IMR-90 (cell line): Measurements from ENCODE around the gene DOCK7. TPM values are rescaled to one million over a fixed set of nuclear protein-coding genes. Genes with fewer than 3 reads are reported as not detected.

Source experiments
- ATAC-seq: fragments of 200-7000 bp; cut with Tn5 transposase; 2 replicates; pipeline ENCODE4 v1.9.1; 2020; ENCODE audit warnings: low read depth, mild to moderate bottlenecking, moderate library complexity
- BruUV-seq: library from RNA; stranded (reverse); fragments of 400-500 nt; replicated peaks from 2 replicates; lab custom pipeline; 2021; lab: Mats Ljungman, UMichigan
- CTCF ChIA-PET: fragments of 300-600 bp; formaldehyde crosslinking; extraction: SDS; loops from one replicate; lab custom pipeline; 2021; ENCODE audit warnings: antibody characterized with exemption; lab: Yijun Ruan, JAX
- POLR2A ChIA-PET: fragments of 300-600 bp; sonication (Branson Sonifier 250); formaldehyde crosslinking; loops from one replicate; lab custom pipeline; 2022; ENCODE audit warnings: antibody characterized with exemption; ENCODE audit not compliant: unreplicated experiment; lab: Charles Lee
- DNase-seq: peaks from one replicate; pipeline ENCODE4 v3.0.0; 2013
- H2AFZ ChIP-seq: replicated peaks from 2 replicates; pipeline ENCODE3; 2013; ENCODE audit warnings: low read length, mild to moderate bottlenecking; ENCODE audit not compliant: poor library complexity
- H2AK5ac ChIP-seq: 2 replicates; pipeline ENCODE4 v1.6.1; 2013; ENCODE audit warnings: low read depth, low read length, inconsistent platforms
- H2AK9ac ChIP-seq: replicated peaks from 2 replicates; pipeline ENCODE3; 2013; ENCODE audit warnings: mild to moderate bottlenecking, low read depth, low read length, moderate library complexity; ENCODE audit not compliant: poor library complexity
- H2BK120ac ChIP-seq: 2 replicates; pipeline ENCODE4 v1.6.1; 2013; ENCODE audit warnings: low read depth, low read length, inconsistent platforms
- H2BK15ac ChIP-seq: 3 replicates; pipeline ENCODE4 v1.6.1; 2013; ENCODE audit warnings: low read depth, low read length, inconsistent platforms
- H2BK20ac ChIP-seq: 2 replicates; pipeline ENCODE4 v1.6.1; 2013; ENCODE audit warnings: low read depth, mild to moderate bottlenecking, inconsistent platforms, low read length, moderate library complexity
- H2BK5ac ChIP-seq: 2 replicates; pipeline ENCODE4 v1.6.1; 2013; ENCODE audit warnings: mild to moderate bottlenecking, low read depth, low read length, inconsistent platforms; ENCODE audit not compliant: poor library complexity, severe bottlenecking
- H3K14ac ChIP-seq: replicated peaks from 2 replicates; pipeline ENCODE4 v1.6.1; 2013; ENCODE audit warnings: low read depth, low read length, inconsistent platforms
- H3K18ac ChIP-seq: 2 replicates; pipeline ENCODE4 v1.6.1; 2013; ENCODE audit warnings: low read depth, low read length, control low read depth
- H3K23ac ChIP-seq: 2 replicates; pipeline ENCODE4 v1.6.1; 2013; ENCODE audit warnings: low read depth, low read length, inconsistent platforms
- H3K27ac ChIP-seq: 2 replicates; pipeline ENCODE4 v1.5.1; 2013; ENCODE audit warnings: mild to moderate bottlenecking, control low read depth, low read length; ENCODE audit not compliant: insufficient read depth
- H3K27me3 ChIP-seq: 2 replicates; pipeline ENCODE4 v1.6.1; 2013; ENCODE audit warnings: low read length; ENCODE audit not compliant: control insufficient read depth, insufficient read depth
- H3K36me3 ChIP-seq: 2 replicates; pipeline ENCODE4 v1.6.1; 2013; ENCODE audit warnings: low read length, mixed read lengths; ENCODE audit not compliant: control insufficient read depth, insufficient read depth
- H3K4ac ChIP-seq: 2 replicates; pipeline ENCODE4 v1.6.1; 2013; ENCODE audit warnings: low read depth, low read length, inconsistent platforms
- H3K4me1 ChIP-seq: 2 replicates; pipeline ENCODE4 v1.6.1; 2013; ENCODE audit warnings: low read length, mixed read lengths; ENCODE audit not compliant: control insufficient read depth, insufficient read depth
- H3K4me2 ChIP-seq: 2 replicates; pipeline ENCODE4 v1.6.1; 2013; ENCODE audit warnings: low read depth, mild to moderate bottlenecking, control low read depth, low read length, moderate library complexity
- H3K4me3 ChIP-seq: 2 replicates; pipeline ENCODE4 v1.5.1; 2013; ENCODE audit warnings: low read depth, mild to moderate bottlenecking, control low read depth, low read length, moderate library complexity; ENCODE audit not compliant: insufficient read depth
- H3K56ac ChIP-seq: 2 replicates; pipeline ENCODE4 v1.6.1; 2013; ENCODE audit warnings: low read length, inconsistent platforms; ENCODE audit not compliant: insufficient read depth; ENCODE audit errors: extremely low read depth
- H3K79me1 ChIP-seq, 2 experiments: 2 replicates each; pipeline ENCODE4 v1.6.1; 2013; ENCODE audit warnings: low read length in 2 of 2, inconsistent platforms in 1 of 2, low read depth in 1 of 2
- H3K9ac ChIP-seq: 2 replicates; pipeline ENCODE4 v1.6.1; 2013; ENCODE audit warnings: low read depth, low read length, control low read depth
- H3K9me1 ChIP-seq: 2 replicates; pipeline ENCODE4 v1.6.1; 2013; ENCODE audit warnings: low read length, inconsistent platforms; ENCODE audit not compliant: insufficient read depth
- H3K9me3 ChIP-seq: 2 replicates; pipeline ENCODE4 v1.6.1; 2013; ENCODE audit warnings: low read length; ENCODE audit not compliant: control insufficient read depth, insufficient read depth
- H4K20me1 ChIP-seq: 2 replicates; pipeline ENCODE4 v1.6.1; 2013; ENCODE audit warnings: low read length, inconsistent platforms; ENCODE audit not compliant: insufficient read depth
- H4K5ac ChIP-seq: 2 replicates; pipeline ENCODE4 v1.6.1; 2013; ENCODE audit warnings: mild to moderate bottlenecking, low read depth, low read length, control low read depth
- H4K8ac ChIP-seq, 2 experiments: 2 replicates each; pipeline ENCODE4 v1.6.1; 2013; ENCODE audit warnings: low read depth in 2 of 2, low read length in 2 of 2, control low read depth in 1 of 2, inconsistent platforms in 1 of 2
- H4K91ac ChIP-seq: 2 replicates; pipeline ENCODE4 v1.6.1; 2013; ENCODE audit warnings: low read depth, low read length, inconsistent platforms; ENCODE audit not compliant: insufficient read depth
- CEBPB ChIP-seq: IDR thresholded peaks from 2 replicates; pipeline ENCODE4 v1.6.1; 2012; ENCODE audit warnings: low read depth, low read length, improper control_type of control experiment
- CHD1 ChIP-seq: IDR thresholded peaks from 2 replicates; pipeline ENCODE4 v1.6.1; 2012; ENCODE audit warnings: low read depth, low read length, improper control_type of control experiment
- FOS ChIP-seq: fragments of 150-350 bp; IDR thresholded peaks from 2 replicates; pipeline ENCODE4 v1.6.1; 2016; ENCODE audit warnings: low read depth, low read length
- NFE2L2 ChIP-seq: fragments of 150-350 bp; IDR thresholded peaks from 2 replicates; pipeline ENCODE4 v1.6.1; 2016; ENCODE audit warnings: low read depth, mild to moderate bottlenecking, low read length
- RAD21 ChIP-seq: IDR thresholded peaks from 2 replicates; pipeline ENCODE4 v1.6.1; 2012; ENCODE audit warnings: low read length, improper control_type of control experiment
- WGBS, 2 experiments: methylation state at CpG; one replicate each; pipeline versions ENCODE4 v1.1.5 to v1.1.7; 2013; ENCODE audit warnings: missing lambda C conversion rate in 2 of 2; ENCODE audit not compliant: insufficient read length in 1 of 2; ENCODE audit errors: extremely low coverage in 2 of 2; 5-methylcytosine and 5-hydroxymethylcytosine counted together
- dilution Hi-C: fragments of 300-500 bp; cut with HindIII; formaldehyde crosslinking; loops from one replicate; pipeline ENCODE4 v1.14.3; 2018; ENCODE audit warnings: low sequenced_read_pairs; ENCODE audit not compliant: unreplicated experiment
- in situ Hi-C: fragments of 300-500 bp; cut with MboI; formaldehyde crosslinking; loops from 3 replicates; pipeline ENCODE4 v1.14.3; 2019; ENCODE audit warnings: low sequenced_read_pairs, inconsistent platforms, mixed read lengths
- intact Hi-C: fragments of 100-400 bp; cut with micrococcal nuclease; formaldehyde crosslinking; loops from 2 replicates; pipeline ENCODE4 v1.10.0; 2022
- polyA plus RNA-seq, 3 experiments: library from polyadenylated mRNA; depleted of rRNA; stranded (reverse); fragments of >200 nt; gene quantifications; 2 replicates each; pipeline ENCODE4 v1.2.3, GENCODE V29; 2012; ENCODE audit warnings: low replicate concordance in 1 of 3
- total RNA-seq: library from RNA; depleted of rRNA; stranded (reverse); fragments of >200 nt; gene quantifications from 2 replicates; pipeline ENCODE4 v1.2.3, GENCODE V29; 2012
- TF ChIP-seq, protein P1 (sequence below): conservative IDR thresholded peaks from 2 replicates; pipeline ENCODE4 v1.5.1; 2012; ENCODE audit warnings: mild to moderate bottlenecking, low read depth, low read length, improper control_type of control experiment

The DOCK7 gene
- total and polyA plus RNA-seq, 2 of the 4 experiments (the other 2 are of a cell fraction): 38.0 to 97.7 TPM

DNA sequence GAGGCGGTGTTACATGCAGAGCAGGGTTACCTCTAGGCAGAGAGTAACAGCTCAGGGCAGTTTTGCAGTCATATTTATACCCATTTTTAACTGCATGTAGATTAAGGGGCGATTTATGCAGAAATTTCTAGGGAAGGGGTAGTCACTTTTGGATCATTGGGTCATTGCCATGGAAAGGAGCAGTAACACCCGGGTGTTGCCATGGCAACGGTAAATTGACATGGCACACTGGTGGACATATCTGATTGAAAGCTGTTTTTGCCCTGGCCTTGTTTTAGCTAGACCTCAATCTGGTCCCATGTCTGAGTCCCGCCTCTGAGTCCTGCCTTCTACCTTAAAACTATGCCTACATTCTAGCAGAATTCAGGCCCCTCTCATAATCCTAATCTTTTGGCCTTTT, 263.1 kb downstream of the DOCK7 start:
- H2BK5ac ChIP-seq: no peak overlapping the region
- H3K4me2 ChIP-seq: no peak overlapping the region
- H2BK20ac ChIP-seq: no peak overlapping the region
- in situ Hi-C loops (no loop called here), intact Hi-C loops (no loop called here), dilution Hi-C loops (no loop called here)
- WGBS, 2 experiments: 60% methylated on average over 1 of the region's 5 CpGs; no CpG with 5 or more reads in 1 of the 2 experiments
- no peak overlapping the region for H4K8ac ChIP-seq
- H3K9me1 ChIP-seq: no peaks in the 10 kb centered on the region
- ChIA-PET CTCF (no interaction called here), POLR2A (no interaction called here)
- no peak overlapping the region for H3K56ac ChIP-seq
- H2AK9ac ChIP-seq: no peak overlapping the region
- peaks cover 1% of the 10 kb centered on the region; the same call in 1 of the 2 replicates for H3K27me3 ChIP-seq
- no peak overlapping the region for H3K4me3 ChIP-seq
- no peak overlapping the region for H2AK5ac ChIP-seq
- no peak overlapping the region for H2BK15ac ChIP-seq
- H3K18ac ChIP-seq: no peak overlapping the region
- TF ChIP-seq, protein P1, sequence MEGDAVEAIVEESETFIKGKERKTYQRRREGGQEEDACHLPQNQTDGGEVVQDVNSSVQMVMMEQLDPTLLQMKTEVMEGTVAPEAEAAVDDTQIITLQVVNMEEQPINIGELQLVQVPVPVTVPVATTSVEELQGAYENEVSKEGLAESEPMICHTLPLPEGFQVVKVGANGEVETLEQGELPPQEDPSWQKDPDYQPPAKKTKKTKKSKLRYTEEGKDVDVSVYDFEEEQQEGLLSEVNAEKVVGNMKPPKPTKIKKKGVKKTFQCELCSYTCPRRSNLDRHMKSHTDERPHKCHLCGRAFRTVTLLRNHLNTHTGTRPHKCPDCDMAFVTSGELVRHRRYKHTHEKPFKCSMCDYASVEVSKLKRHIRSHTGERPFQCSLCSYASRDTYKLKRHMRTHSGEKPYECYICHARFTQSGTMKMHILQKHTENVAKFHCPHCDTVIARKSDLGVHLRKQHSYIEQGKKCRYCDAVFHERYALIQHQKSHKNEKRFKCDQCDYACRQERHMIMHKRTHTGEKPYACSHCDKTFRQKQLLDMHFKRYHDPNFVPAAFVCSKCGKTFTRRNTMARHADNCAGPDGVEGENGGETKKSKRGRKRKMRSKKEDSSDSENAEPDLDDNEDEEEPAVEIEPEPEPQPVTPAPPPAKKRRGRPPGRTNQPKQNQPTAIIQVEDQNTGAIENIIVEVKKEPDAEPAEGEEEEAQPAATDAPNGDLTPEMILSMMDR: no peak
- TF ChIP-seq CEBPB (no peak), NFE2L2 (no peak), FOS (no peak), CHD1 (no peak), RAD21 (no peak)
- no TSS peak for BruUV-seq
- DNase-seq (no peak), ATAC-seq (no peak)
- H4K91ac ChIP-seq: no peak overlapping the region
- H3K27ac ChIP-seq: no peak overlapping the region
- H4K20me1 ChIP-seq: no peaks in the 10 kb centered on the region
- no peak overlapping the region for H2BK120ac ChIP-seq
- H3K9me3 ChIP-seq: no peaks in the 10 kb centered on the region
- no peaks in the 10 kb centered on the region for H3K79me1 ChIP-seq
- no peak overlapping the region for H3K9ac ChIP-seq
- no peak overlapping the region for H4K5ac ChIP-seq
- no peak overlapping the region for H2AFZ ChIP-seq
- no peak overlapping the region for H3K14ac ChIP-seq
- H3K23ac ChIP-seq: no peak overlapping the region
- no peak overlapping the region for H3K4ac ChIP-seq
- no peaks in the 10 kb centered on the region for H3K36me3 ChIP-seq
- H3K4me1 ChIP-seq: no peaks in the 10 kb centered on the region
